Fibroblast of the conjunctiva (primary cell): ENCODE results near the gene USP25.
"Not testable (repeated sequence)": the region's sequence is repeated elsewhere in the genome, so short reads cannot be mapped to it uniquely, and the experiment has no call there.

Source experiments
- DNase-seq: peaks from one replicate; pipeline ENCODE4 v3.0.0-alpha.2; 2010; ENCODE audit warnings: low read depth

The USP25 gene

DNA sequence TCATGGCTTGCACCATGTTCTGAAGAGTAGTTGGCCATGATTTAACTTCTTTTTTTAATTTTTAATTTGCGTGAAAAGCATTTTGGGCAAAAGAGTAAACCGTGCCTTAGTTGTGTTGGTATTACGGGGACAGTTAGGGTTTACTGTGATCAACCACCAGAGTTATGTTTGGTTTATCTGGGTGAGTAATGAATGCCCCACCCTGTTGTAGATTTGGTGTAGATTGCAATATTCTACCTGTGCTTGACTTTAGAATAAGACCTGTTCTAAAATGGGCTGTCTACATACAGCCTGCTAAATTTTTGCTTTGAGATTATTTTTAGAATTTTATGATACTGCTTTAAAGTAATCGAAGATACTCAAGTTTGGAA is 1.4 kb downstream of the USP25 start:
- DNase-seq = no peak

DNA sequence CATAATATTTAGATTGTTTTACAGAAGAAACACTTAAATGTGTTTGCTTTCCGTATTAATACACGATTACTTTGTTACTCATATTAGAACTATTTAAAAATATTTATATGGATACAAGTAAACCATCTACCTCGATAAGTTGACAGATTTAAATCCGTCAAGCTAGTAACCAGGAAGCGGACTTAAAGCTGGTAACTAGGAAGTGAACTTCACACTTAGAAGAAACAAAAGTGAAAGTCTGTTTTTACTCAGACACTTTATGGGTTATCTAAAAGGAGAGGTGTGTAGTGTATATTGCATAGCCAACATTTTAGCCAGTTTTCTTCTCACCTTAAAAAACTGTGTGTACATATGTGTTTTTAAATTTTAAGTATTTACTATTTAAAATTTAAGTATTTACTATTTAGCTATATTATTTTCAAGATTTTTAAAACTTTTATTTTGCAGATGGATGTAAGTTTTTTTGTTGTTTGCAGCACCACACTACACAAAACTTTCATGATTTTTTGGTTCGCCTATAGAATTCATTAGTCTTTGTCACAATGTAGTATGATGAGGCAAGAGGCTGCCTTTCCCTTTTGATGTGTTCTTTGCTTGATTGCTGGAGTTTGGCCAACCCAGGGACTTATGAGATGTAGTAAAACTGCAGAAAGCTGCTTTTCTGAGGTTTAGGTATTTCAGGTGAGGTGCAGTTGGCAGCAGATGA is 2.7 kb downstream of the USP25 start:
- DNase-seq = no peak

DNA sequence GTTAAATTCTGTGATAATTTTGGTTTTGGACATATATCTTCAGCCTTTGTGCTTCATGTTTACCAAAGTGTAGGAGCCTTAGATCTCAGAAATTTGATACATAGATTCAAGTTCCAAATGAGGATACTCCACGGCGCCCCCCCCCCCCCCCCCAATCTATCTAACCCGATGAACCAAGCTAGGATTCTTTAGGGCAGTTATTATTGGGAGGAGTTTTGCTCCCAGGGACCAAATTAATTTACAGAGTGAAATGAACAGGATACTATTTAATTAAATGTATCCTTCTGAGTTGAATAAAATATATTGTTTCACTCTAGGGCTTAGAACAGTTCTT is 3.2 kb downstream of the USP25 start:
- DNase-seq = no peak

DNA sequence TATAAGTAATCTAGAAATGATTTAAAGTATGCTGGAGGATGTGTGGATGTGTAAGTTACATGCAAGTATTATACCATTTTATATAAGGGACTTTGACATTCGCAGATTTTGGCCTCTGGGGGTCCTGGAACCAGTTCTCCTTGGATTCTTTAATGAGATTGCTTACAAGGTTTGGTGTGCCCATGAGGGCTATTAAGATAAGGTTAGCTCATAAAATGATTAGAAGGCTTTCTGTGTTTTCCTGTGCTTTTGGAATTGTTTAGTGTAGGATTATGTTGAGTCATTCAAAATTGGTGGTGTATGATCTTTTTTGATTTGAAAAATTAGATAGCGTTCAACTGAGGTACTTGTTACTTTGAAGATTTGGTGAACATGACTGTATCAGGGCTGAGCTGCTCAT is 5.6 kb downstream of the USP25 start:
- DNase-seq = no peak

GRCh38 chr21:15735931-15736330 is 6.1 kb downstream of the USP25 start:
- not testable (repeated sequence) for DNase-seq

DNA sequence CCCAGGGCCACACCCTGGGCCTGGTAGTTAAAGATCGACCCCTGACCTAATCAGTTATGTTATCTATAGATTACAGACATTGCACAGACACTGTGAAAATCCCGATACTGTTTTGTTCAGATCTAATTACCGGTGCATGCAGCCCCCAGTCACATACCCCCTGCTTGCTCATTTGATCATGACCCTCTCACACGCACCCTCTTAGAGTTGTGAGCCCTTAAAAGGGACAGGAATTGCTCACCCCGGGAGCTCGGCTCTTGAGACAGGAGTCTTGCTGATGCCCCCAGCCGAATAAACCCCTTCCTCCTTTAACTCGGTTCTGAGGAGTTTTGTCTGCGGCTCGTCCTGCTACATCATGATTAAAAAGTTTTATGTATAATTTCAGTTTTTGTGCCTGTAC is 9.0 kb downstream of the USP25 start:
- DNase-seq = not testable (repeated sequence)

DNA sequence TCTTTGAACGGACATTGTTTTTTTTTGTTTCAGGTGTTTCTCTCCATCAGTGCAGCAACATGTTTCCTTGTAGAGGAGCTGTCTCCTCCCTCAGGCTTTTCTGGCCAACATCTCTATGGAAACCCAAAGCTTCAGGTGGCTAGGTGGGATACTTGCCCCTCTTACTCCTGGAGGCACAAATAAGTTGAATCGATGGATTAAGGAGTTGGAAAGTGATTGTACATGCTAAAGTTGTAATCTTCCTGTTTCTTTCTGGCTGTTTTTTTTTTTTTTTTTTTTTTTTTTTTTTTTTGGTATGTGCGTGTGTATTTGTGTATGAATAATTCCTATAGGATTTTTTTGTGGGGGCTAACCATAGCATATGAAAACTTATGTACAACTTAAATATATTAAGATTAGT is 10.6 kb downstream of the USP25 start:
- DNase-seq = no peak

DNA sequence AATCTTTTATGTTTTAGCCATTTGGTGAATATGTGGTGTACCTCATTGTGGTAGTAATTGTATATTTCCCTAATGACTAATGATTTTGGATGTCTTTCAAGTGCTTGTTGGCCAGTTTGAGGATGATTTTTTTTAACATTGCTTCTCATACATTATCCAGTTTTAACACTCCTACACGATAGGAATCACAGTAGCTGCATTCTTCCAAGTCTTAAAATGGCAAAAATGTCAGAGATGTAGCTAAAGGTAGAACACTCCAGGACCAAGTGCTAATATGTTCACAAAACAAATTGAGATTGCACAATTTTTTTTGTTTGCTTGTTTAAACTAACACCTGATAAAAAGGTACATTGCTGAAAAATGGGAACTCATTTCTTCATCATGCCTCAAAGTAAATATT is 11.7 kb downstream of the USP25 start:
- no peak for DNase-seq

DNA sequence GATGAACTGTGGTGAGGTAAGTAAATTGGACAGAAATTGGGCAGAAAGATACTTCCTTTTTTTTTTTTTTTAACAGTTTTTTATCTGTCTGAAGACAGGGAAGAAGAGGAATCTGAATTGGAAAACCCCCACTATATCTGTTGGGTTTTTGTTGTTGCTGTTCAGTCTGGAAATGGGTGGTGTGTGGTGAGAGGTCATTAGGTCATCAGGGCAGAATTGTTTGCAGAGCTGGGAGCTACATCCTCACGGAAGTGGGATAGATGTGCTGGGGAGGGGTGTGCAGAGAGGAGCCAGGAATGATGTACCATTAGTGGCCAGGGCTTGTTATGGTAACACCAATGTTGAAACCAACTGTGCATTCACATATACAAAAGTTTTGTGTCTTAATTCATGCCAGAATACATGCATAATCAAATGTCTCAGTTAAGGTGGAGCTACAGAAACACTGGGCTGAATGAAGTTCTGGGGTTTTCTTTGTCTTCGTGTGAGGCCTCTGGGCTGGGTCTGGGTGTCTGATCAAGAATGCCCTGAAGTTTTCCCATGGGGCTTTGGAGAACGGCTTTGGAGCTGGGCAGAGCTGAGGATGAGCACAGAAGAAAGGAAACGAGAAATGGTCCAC is 12.4 kb downstream of the USP25 start:
- DNase-seq = no peak

- DNase-seq = no peak
These were observed 12.9 kb downstream of the USP25 start for GRCh38 chr21:15742694-15743093.

GRCh38 chr21:15743593-15743992 is 13.8 kb downstream of the USP25 start:
- DNase-seq = no peak

DNA sequence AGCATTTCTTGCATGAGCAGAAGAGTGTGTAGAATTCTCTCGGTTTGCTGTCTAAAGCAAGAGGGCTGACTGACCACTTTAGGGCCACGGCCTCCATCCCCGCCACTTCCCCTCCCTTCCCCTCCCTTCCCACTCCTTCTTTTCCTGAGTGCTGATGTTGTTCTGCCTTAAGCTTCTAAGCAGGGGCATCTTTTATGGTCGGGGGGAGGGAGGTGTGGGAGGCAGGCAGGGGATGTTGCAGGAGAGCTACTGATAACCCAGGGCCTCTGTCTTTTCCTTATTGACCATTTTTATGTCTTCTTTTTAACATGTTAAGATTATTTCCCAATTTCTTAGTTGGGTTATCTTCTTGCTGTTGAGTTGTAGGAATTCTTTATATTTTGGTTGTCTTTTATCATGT is 15.1 kb downstream of the USP25 start:
- no peak for DNase-seq

DNA sequence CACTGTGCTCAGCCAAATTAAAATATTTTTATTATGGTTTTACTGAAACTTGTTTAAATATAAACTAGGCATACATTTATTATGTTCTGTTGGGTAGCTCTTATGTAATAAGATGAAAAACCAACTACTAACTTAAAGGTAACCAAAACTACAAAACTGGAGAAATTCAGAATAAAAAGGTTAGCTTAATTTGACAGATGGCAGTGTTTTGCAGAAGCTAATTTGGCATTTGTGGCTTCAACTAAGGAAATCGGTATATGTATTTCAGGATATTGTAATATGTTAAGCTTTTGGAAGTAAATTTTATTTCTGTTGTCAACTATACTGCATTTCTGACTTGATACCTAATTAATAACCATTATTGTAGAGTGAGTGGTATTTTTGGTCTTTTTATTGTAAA is 18.8 kb downstream of the USP25 start:
- DNase-seq = no peak

- DNase-seq = no peak
These were observed 19.5 kb downstream of the USP25 start for GRCh38 chr21:15749082-15749860.

DNA sequence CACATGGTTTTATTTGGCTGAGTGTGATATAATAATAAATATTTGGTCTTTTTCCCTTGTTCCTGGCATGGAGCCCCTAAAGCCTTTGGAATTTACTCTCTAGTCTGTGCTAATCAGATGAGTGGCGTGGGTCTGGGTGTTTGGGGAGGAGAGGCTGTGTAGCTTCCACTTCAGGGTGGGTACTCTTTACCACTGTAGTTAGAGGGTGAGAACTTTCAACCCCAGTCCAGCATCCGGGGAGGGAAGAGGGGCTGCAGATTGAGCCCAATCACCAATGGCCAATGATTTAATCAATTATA is 20.0 kb downstream of the USP25 start:
- DNase-seq = no peak

DNA sequence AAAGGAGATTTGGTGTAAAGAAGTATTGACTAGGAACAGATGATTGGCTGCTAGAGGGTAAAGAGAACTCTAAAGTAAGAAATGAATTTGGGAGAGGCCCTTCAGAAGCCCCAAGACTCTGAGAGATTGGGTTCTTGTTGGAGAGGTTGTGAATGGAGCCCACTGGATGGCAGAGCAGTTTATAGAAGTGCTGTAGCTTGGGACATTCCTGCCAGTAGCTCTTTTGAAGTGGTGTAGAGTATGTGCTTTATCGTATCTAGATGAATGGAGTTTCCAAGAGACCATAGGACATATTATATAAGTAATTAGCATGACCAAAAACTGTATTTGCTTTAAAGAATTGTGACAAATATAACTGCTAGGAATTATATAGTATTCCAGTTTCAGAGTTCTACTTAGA is 21.3 kb downstream of the USP25 start:
- DNase-seq = no peak

GRCh38 chr21:15751546-15751945 is 21.8 kb downstream of the USP25 start:
- no peak for DNase-seq

DNA sequence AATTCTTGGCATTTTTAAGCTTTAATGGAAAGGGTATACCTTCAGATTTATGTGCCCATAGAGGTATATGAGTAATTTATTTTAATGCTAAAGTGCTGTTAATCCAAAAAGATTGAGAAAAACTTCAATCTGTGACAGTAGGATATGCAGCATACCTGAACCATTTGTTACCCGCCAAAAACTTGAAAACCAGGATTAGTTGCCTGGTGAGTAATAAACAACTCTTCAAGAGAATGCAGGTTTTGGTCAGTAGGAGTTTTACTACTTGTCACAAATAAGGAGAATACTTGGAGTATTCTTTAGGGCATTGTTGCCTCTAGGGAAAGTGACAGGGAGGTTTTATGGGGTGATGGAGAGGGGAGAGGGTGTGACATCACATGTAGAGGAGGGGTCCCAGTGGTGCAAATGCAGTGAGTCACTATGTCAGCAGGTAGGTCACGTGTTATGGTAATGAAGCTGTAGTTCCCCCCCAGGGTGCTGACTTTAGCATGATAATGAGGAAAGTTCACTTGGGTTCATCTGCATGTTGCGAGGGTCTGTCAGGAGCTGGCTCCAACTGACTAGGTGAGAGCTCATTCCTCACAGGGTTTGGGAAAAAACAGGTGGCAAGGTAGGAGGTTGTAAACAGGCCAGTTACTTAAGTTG is 23.1 kb downstream of the USP25 start:
- DNase-seq = no peak

- no peak for DNase-seq
These were observed 24.0 kb downstream of the USP25 start for GRCh38 chr21:15753741-15754140.

GRCh38 chr21:15754640-15755039 is 24.9 kb downstream of the USP25 start:
- no peak for DNase-seq

- no peak for DNase-seq
These were observed 25.3 kb downstream of the USP25 start for GRCh38 chr21:15755125-15755524.

- no peak for DNase-seq
These were observed 29.7 kb downstream of the USP25 start for GRCh38 chr21:15759469-15759868.

DNA sequence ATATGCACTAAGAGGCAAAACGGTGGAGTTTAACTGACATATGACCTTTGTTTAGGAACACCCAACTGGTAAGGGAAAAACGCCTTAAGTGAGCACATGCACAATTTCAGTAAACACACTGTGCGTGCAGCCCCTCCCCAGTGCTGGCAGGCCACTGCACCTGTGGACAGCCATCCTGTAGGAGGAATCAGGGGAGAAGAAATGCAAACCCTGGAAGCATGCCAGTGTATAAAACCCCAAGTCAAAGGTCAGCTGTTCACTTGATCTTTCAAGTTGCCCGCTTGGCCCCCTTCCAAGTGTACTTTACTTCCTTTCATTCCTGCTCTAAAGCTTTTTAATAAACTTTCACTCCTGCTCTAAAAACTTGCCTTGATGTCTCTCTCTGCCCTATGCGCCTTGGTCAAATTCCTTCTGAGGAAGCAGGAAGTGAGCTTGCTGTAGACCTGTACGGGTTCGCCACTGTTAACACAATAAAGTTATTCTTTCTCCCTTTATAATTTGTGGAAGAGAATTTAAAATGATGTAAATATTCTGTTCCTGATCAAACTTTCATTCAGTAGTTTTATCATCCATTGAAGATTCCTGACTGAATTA is 31.8 kb downstream of the USP25 start:
- no peak for DNase-seq
